Measurements from ENCODE around the gene AEN.

The AEN gene

GRCh38 chr15:88654430-88655102 is 33.4 kb downstream of the AEN start:
- FAIRE-seq (no peak), DNase-seq (ENCODE audit: insufficient read length, low spot score) (no peak)
- TF ChIP-seq POLR2AphosphoS5 (IDR thresholded peaks at IDR 0.05; ENCODE audit: low read depth, low read length) (no peak), TAF1 (IDR thresholded peaks at IDR 0.05; ENCODE audit: low read depth, low read length) (no peak), SPI1 (IDR thresholded peaks at IDR 0.05; ENCODE audit: low read depth, low read length) (no peak), POU2F2 (IDR thresholded peaks at IDR 0.05; ENCODE audit: low read depth, low read length) (no peak), POLR2A (IDR thresholded peaks at IDR 0.05; ENCODE audit: low read depth, low read length) (no peak), PAX5 (IDR thresholded peaks at IDR 0.05; ENCODE audit: insufficient read depth, low read length, severe bottlenecking) (no peak)

GRCh38 chr15:88655103-88655553 is 34.0 kb downstream of the AEN start:
- FAIRE-seq (no peak), DNase-seq (ENCODE audit: insufficient read length, low spot score) (no peak)
- TF ChIP-seq POLR2A (IDR thresholded peaks at IDR 0.05; ENCODE audit: low read depth, low read length) = no peak
- no peak for TF ChIP-seq PAX5 (IDR thresholded peaks at IDR 0.05; ENCODE audit: insufficient read depth, low read length, severe bottlenecking)
- no peak for TF ChIP-seq POLR2AphosphoS5 (IDR thresholded peaks at IDR 0.05; ENCODE audit: low read depth, low read length)
- no peak for TF ChIP-seq SPI1 (IDR thresholded peaks at IDR 0.05; ENCODE audit: low read depth, low read length)
- no peak for TF ChIP-seq POU2F2 (IDR thresholded peaks at IDR 0.05; ENCODE audit: low read depth, low read length)
- no peak for TF ChIP-seq TAF1 (IDR thresholded peaks at IDR 0.05; ENCODE audit: low read depth, low read length)

- FAIRE-seq (peak; percentile 40), DNase-seq (ENCODE audit: insufficient read length, low spot score) (no peak)
- TF ChIP-seq POLR2A (IDR thresholded peaks at IDR 0.05; ENCODE audit: low read depth, low read length) = no peak
- no peak for TF ChIP-seq PAX5 (IDR thresholded peaks at IDR 0.05; ENCODE audit: insufficient read depth, low read length, severe bottlenecking)
- TF ChIP-seq TAF1 (IDR thresholded peaks at IDR 0.05; ENCODE audit: low read depth, low read length) = no peak
- no peak for TF ChIP-seq POLR2AphosphoS5 (IDR thresholded peaks at IDR 0.05; ENCODE audit: low read depth, low read length)
- TF ChIP-seq POU2F2 (IDR thresholded peaks at IDR 0.05; ENCODE audit: low read depth, low read length) = no peak
- no peak for TF ChIP-seq SPI1 (IDR thresholded peaks at IDR 0.05; ENCODE audit: low read depth, low read length)
Observed at GRCh38 chr15:88655800-88656488, 34.8 kb downstream of the AEN start.

GRCh38 chr15:88656760-88657221 is 35.7 kb downstream of the AEN start:
- TF ChIP-seq PAX5 (IDR thresholded peaks at IDR 0.05; ENCODE audit: insufficient read depth, low read length, severe bottlenecking) (peak; percentile 76), POLR2A (IDR thresholded peaks at IDR 0.05; ENCODE audit: low read depth, low read length) (no peak), TAF1 (IDR thresholded peaks at IDR 0.05; ENCODE audit: low read depth, low read length) (no peak), POU2F2 (IDR thresholded peaks at IDR 0.05; ENCODE audit: low read depth, low read length) (no peak), SPI1 (IDR thresholded peaks at IDR 0.05; ENCODE audit: low read depth, low read length) (peak; percentile 67), POLR2AphosphoS5 (IDR thresholded peaks at IDR 0.05; ENCODE audit: low read depth, low read length) (peak; percentile 51; the same call in 1 of the 2 replicates)
- peak; percentile 98 for FAIRE-seq
- peak; percentile 68 for DNase-seq (ENCODE audit: insufficient read length, low spot score)

- peak; percentile 43 for DNase-seq (ENCODE audit: insufficient read length, low spot score)
- TF ChIP-seq SPI1 (IDR thresholded peaks at IDR 0.05; ENCODE audit: low read depth, low read length) = no peak
- no peak for TF ChIP-seq TAF1 (IDR thresholded peaks at IDR 0.05; ENCODE audit: low read depth, low read length)
- no peak for TF ChIP-seq PAX5 (IDR thresholded peaks at IDR 0.05; ENCODE audit: insufficient read depth, low read length, severe bottlenecking)
- TF ChIP-seq POLR2A (IDR thresholded peaks at IDR 0.05; ENCODE audit: low read depth, low read length) = no peak
- TF ChIP-seq POU2F2 (IDR thresholded peaks at IDR 0.05; ENCODE audit: low read depth, low read length) = no peak
- TF ChIP-seq POLR2AphosphoS5 (IDR thresholded peaks at IDR 0.05; ENCODE audit: low read depth, low read length) = no peak
- peak; percentile 91 for FAIRE-seq
Observed at GRCh38 chr15:88657326-88658069, 36.4 kb downstream of the AEN start.

GRCh38 chr15:88658070-88658965 is 37.2 kb downstream of the AEN start:
- TF ChIP-seq POU2F2 (IDR thresholded peaks at IDR 0.05; ENCODE audit: low read depth, low read length) = no peak
- TF ChIP-seq POLR2A (IDR thresholded peaks at IDR 0.05; ENCODE audit: low read depth, low read length) = no peak
- no peak for TF ChIP-seq POLR2AphosphoS5 (IDR thresholded peaks at IDR 0.05; ENCODE audit: low read depth, low read length)
- TF ChIP-seq SPI1 (IDR thresholded peaks at IDR 0.05; ENCODE audit: low read depth, low read length) = no peak
- no peak for TF ChIP-seq PAX5 (IDR thresholded peaks at IDR 0.05; ENCODE audit: insufficient read depth, low read length, severe bottlenecking)
- no peak for TF ChIP-seq TAF1 (IDR thresholded peaks at IDR 0.05; ENCODE audit: low read depth, low read length)
- FAIRE-seq (peak; percentile 9), DNase-seq (ENCODE audit: insufficient read length, low spot score) (no peak)

- no peak for FAIRE-seq
- no peak for TF ChIP-seq SPI1 (IDR thresholded peaks at IDR 0.05; ENCODE audit: low read depth, low read length)
- TF ChIP-seq POLR2A (IDR thresholded peaks at IDR 0.05; ENCODE audit: low read depth, low read length) = no peak
- no peak for TF ChIP-seq PAX5 (IDR thresholded peaks at IDR 0.05; ENCODE audit: insufficient read depth, low read length, severe bottlenecking)
- no peak for TF ChIP-seq POLR2AphosphoS5 (IDR thresholded peaks at IDR 0.05; ENCODE audit: low read depth, low read length)
- no peak for TF ChIP-seq POU2F2 (IDR thresholded peaks at IDR 0.05; ENCODE audit: low read depth, low read length)
- DNase-seq (ENCODE audit: insufficient read length, low spot score) = no peak
Observed at GRCh38 chr15:88658972-88659931, 38.1 kb downstream of the AEN start.

Data from GM12891 (cell line).